Panc1 (cell line): ENCODE results near the gene ZBTB20. TPM values are rescaled to one million over a fixed set of nuclear protein-coding genes. Genes with fewer than 3 reads are reported as not detected.

Experiments used
- ATAC-seq: fragments of 200-7000 bp; cut with Tn5 transposase; 2 replicates; pipeline ENCODE4 v1.9.1; 2020; ENCODE audit warnings: mild to moderate bottlenecking, moderate library complexity
- BruUV-seq: library from RNA; stranded (reverse); fragments of 400-500 nt; replicated peaks from 2 replicates; lab custom pipeline; 2021; lab: Mats Ljungman, UMichigan
- CTCF ChIA-PET: fragments of 300-600 bp; sonication (Branson Sonifier 250); formaldehyde crosslinking; loops from one replicate; lab custom pipeline; 2022; ENCODE audit warnings: antibody characterized with exemption; lab: Charles Lee
- POLR2A ChIA-PET: fragments of 300-600 bp; sonication (Branson Sonifier 250); formaldehyde crosslinking; loops from one replicate; lab custom pipeline; 2022; ENCODE audit warnings: antibody characterized with exemption; lab: Charles Lee
- DNase-seq: peaks from one replicate; pipeline ENCODE4 v3.0.0-alpha.2; 2010; ENCODE audit warnings: low read depth, low spot score
- H3K27ac ChIP-seq: 2 replicates; pipeline ENCODE4 v1.5.1; 2011; ENCODE audit warnings: mild to moderate bottlenecking, low read length, inconsistent platforms
- H3K27me3 ChIP-seq: fragments of 200-500 bp; sonication (Bioruptor generic); 2 replicates; pipeline ENCODE4 v1.6.0; 2014; ENCODE audit warnings: low read length, inconsistent platforms; ENCODE audit not compliant: control insufficient read depth, insufficient read depth
- H3K36me3 ChIP-seq: fragments of 200-500 bp; sonication (Bioruptor generic); 2 replicates; pipeline ENCODE4 v1.5.1; 2014; ENCODE audit warnings: inconsistent platforms, mild to moderate bottlenecking, low read length, moderate library complexity; ENCODE audit not compliant: control insufficient read depth, insufficient read depth
- H3K4me1 ChIP-seq: 2 replicates; pipeline ENCODE4 v1.5.1; 2011; ENCODE audit warnings: inconsistent platforms, mild to moderate bottlenecking, low read length, moderate library complexity; ENCODE audit not compliant: control insufficient read depth, insufficient read depth
- H3K4me3 ChIP-seq, 2 experiments: 2 replicates each; pipeline ENCODE4 v1.5.1; 2011 to 2012; ENCODE audit warnings: low read depth in 2 of 2, low read length in 2 of 2, mild to moderate bottlenecking in 2 of 2, inconsistent platforms in 1 of 2, moderate library complexity in 1 of 2
- H3K9me3 ChIP-seq: fragments of 200-500 bp; sonication (Bioruptor generic); 2 replicates; pipeline ENCODE4 v1.5.1; 2014; ENCODE audit warnings: low read depth, mild to moderate bottlenecking, inconsistent platforms, low read length, moderate library complexity; ENCODE audit not compliant: control insufficient read depth, insufficient read depth
- CTCF ChIP-seq: fragments of 450-650 bp; IDR thresholded peaks from 2 replicates; pipeline ENCODE4 v1.5.1; 2017; ENCODE audit warnings: mild to moderate bottlenecking
- POLR2AphosphoS5 ChIP-seq: IDR thresholded peaks from 2 replicates; pipeline ENCODE4 v1.6.1; 2012; ENCODE audit warnings: mild to moderate bottlenecking, low read depth, low read length, moderate library complexity
- REST ChIP-seq, 2 experiments: IDR thresholded peaks; 2 replicates each; pipeline ENCODE4 v1.6.1; 2011 to 2012; ENCODE audit warnings: low read depth in 2 of 2, control low read depth in 1 of 2, low read length in 1 of 2, mild to moderate bottlenecking in 1 of 2, moderate library complexity in 1 of 2; ENCODE audit not compliant: insufficient read depth in 1 of 2
- SIN3A ChIP-seq: IDR thresholded peaks from 2 replicates; pipeline ENCODE4 v1.6.1; 2012; ENCODE audit warnings: low read depth, mild to moderate bottlenecking, low read length, moderate library complexity, borderline replicate concordance; ENCODE audit not compliant: insufficient read depth
- TCF7L2 ChIP-seq: IDR thresholded peaks from 2 replicates; pipeline ENCODE4 v1.6.1; 2011; ENCODE audit warnings: mild to moderate bottlenecking, low read depth, low read length, inconsistent platforms
- in situ Hi-C: cut with HindIII; loops from 2 replicates; pipeline ENCODE4 v1.10.0; 2016; ENCODE audit warnings: low sequenced_read_pairs, low pct_unique_long_range_greater_than_20kb
- intact Hi-C: fragments of 100-400 bp; cut with micrococcal nuclease; formaldehyde crosslinking; loops from one replicate; pipeline ENCODE4 v1.10.0; 2022; ENCODE audit not compliant: unreplicated experiment
- total RNA-seq: library from RNA; stranded (reverse); gene quantifications from one replicate; pipeline ENCODE4 v1.2.1, GENCODE V29; 2021; ENCODE audit not compliant: unreplicated experiment

ZBTB20 gene
- total RNA-seq, 1 experiment from 2014 or later, result 4.1 TPM

GRCh38 chr3:114666623-114667022 is 480.5 kb downstream of the ZBTB20 start:
- ATAC-seq, result no peak

GRCh38 chr3:114664006-114664405 is 483.1 kb downstream of the ZBTB20 start:
- no peak for ATAC-seq
- BruUV-seq, result no TSS peak
- Histone ChIP-seq H3K36me3 (no peaks in the 10 kb centered on the region), H3K4me3 (no peak overlapping the region), H3K4me1 (no peaks in the 10 kb centered on the region), H3K27me3 (no peaks in the 10 kb centered on the region), H3K9me3 (0 out of 2 replicates have a peak, but pooled peaks cover 3% of the 10 kb centered on the region), H3K27ac (no peak overlapping the region)
- DNase-seq, result no peak
- ChIA-PET CTCF (no interaction called here), POLR2A (no interaction called here)
- TF ChIP-seq REST (IDR thresholded peaks at IDR 0.05; ENCODE audit: insufficient read depth in 1 of 2, low read depth in 2 of 2, low read length in 1 of 2), result no peak
- TF ChIP-seq TCF7L2, result no peak
- no peak for TF ChIP-seq CTCF
- TF ChIP-seq SIN3A, result no peak
- no peak for TF ChIP-seq POLR2AphosphoS5
- intact Hi-C loops, result no loop called here
- in situ Hi-C loops, result no loop called here

More at GRCh38 chr3:114666623-114667022, 480.5 kb downstream of the ZBTB20 start:
- intact Hi-C loops, result no loop called here
- TF ChIP-seq TCF7L2 (no peak), REST (IDR thresholded peaks at IDR 0.05; ENCODE audit: insufficient read depth in 1 of 2, low read depth in 2 of 2, low read length in 1 of 2) (no peak)
- ChIA-PET CTCF (no interaction called here), POLR2A (no interaction called here)
- no peak overlapping the region for H3K4me3 ChIP-seq
- DNase-seq, result no peak
- no peaks in the 10 kb centered on the region for H3K36me3 ChIP-seq
- H3K27me3 ChIP-seq, result no peaks in the 10 kb centered on the region
- in situ Hi-C loops, result no loop called here
- no TSS peak for BruUV-seq
- no peaks in the 10 kb centered on the region for H3K4me1 ChIP-seq
- H3K9me3 ChIP-seq, result 0 out of 2 replicates have a peak, but pooled peaks cover 3% of the 10 kb centered on the region
- H3K27ac ChIP-seq, result no peak overlapping the region
